ENCODE measurements around the gene SHE. TPM values are rescaled to one million over a fixed set of nuclear protein-coding genes. Genes with fewer than 3 reads are reported as not detected.
"Not testable (repeated sequence)": the region's sequence is repeated elsewhere in the genome, so short reads cannot be mapped to it uniquely, and the experiment has no call there.

Gene SHE
- total and polyA plus RNA-seq, 8 donors, result 1.0 to 7.3 (median 1.8) TPM

DNA sequence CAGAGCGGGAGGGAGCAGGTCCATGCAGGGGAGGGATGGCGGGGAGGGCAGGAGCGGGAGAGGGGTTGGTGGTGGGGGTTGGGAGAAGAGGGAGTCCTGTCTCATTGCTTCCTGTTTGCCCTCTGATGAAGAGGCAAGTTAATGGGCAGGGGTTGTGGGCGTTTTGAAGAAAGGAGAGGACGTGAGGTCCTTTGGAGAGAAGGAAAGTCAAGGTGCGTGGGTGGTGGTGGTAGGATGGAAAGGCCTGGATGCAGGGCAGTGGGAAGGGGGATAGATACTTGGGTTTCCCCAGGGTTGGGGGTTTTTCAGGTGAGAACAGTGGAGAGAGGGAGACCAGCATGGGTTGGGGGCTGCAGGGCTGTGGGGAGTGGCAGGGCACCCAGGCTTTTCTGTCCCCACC is 39.0 kb upstream of the SHE start:
- FAIRE-seq, result no peak
- Histone ChIP-seq H3K9me3 (no peaks in the 10 kb centered on the region), H3K27ac (no peak overlapping the region), H3K4me1 (no peaks in the 10 kb centered on the region), H3K4me3 (no peak overlapping the region), H3K36me3 (no peaks in the 10 kb centered on the region), H3K27me3 (no peaks in the 10 kb centered on the region)
- WGBS, 2 donors, result 63 to 66% methylated on average over 6 of the region's 6 CpGs
- intact Hi-C loops (cut with DNase I), result no loop called here
- TF ChIP-seq, protein P1, sequence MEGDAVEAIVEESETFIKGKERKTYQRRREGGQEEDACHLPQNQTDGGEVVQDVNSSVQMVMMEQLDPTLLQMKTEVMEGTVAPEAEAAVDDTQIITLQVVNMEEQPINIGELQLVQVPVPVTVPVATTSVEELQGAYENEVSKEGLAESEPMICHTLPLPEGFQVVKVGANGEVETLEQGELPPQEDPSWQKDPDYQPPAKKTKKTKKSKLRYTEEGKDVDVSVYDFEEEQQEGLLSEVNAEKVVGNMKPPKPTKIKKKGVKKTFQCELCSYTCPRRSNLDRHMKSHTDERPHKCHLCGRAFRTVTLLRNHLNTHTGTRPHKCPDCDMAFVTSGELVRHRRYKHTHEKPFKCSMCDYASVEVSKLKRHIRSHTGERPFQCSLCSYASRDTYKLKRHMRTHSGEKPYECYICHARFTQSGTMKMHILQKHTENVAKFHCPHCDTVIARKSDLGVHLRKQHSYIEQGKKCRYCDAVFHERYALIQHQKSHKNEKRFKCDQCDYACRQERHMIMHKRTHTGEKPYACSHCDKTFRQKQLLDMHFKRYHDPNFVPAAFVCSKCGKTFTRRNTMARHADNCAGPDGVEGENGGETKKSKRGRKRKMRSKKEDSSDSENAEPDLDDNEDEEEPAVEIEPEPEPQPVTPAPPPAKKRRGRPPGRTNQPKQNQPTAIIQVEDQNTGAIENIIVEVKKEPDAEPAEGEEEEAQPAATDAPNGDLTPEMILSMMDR (IDR thresholded peaks at IDR 0.05), result no peak
- ATAC-seq, result no peak
- peak in 1 of 6 donors; percentile 26 for DNase-seq

DNA sequence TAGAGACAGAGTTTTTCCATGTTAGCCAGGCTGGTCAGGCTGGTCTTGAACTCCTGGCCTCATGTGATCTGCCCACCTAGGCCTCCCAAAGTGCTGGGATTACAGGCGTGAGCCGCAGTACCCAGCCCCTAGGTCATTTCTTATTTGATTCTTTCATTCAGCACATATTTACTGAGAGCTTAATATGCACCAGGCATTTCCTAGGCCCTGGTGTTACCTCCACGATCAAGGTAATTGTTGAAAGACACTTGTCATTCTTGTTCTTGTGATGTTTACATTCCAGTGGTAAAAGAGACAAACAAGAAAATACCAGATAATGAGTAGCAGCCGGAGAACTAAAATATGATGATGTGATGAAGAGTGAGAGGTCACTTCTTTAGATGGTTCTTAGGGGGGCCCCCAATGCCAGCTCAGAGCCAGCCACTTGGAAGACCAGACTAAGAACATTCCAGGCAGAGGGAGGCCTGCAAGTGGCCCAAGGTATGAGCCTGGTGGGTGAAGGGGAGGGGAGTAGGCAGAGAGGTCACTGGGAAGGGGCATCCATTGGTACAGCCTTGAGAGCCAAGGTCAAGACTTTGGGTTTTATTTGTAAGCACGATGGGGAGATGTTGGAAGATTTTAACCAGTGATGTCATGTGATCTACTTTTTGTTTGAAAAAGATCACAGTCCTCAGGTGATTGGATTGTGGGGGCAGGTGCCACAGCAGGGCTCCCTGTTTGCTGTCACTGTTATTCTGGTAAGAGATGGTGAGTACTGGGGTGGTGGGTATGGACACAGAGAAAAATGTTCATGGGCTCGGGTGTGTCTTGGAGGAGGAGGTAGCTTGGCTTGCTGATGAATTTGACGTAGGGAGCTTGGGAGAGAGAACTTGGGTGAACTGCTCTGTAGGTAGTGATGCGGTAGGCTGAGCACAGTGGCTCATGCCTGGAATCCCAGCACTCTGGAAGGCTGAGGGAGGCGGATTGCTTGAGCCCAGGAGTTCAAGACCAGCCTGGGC is 37.6 kb upstream of the SHE start:
- no peaks in the 10 kb centered on the region for H3K4me1 ChIP-seq
- 73 to 77% methylated on average over 9 of the region's 9 CpGs for WGBS, 2 donors
- TF ChIP-seq, protein P1 (IDR thresholded peaks at IDR 0.05), result no peak
- intact Hi-C loops (cut with DNase I), result no loop called here
- DNase-seq (peak in 1 of 6 donors; percentile 27), ATAC-seq (no peak), FAIRE-seq (no peak)
- no peaks in the 10 kb centered on the region for H3K36me3 ChIP-seq
- H3K4me3 ChIP-seq, result no peak overlapping the region
- H3K27ac ChIP-seq, result no peak overlapping the region
- no peaks in the 10 kb centered on the region for H3K9me3 ChIP-seq
- H3K27me3 ChIP-seq, result no peaks in the 10 kb centered on the region

DNA sequence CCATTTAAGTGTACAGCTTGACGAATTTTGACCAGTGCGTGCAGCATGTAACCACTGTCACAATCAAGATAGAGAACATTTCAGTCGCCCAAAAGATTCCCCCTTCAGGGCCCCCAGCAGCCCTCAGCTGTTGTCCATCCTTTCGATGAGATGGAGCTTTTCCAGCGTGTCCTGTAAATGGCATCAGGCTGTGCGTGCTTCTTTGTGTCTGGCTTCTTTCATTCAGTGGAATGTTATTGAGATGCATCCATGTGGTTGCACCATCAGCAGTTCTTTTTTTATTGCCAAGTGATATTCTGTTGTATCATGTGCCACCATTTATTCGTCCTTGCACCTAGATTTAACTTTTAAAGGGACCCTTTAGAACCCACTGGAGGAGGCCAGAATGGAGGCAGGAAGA is 34.4 kb upstream of the SHE start:
- WGBS, 2 donors, result 64 to 77% methylated on average over 7 of the region's 7 CpGs
- no peak overlapping the region for H3K27ac ChIP-seq
- no peak for DNase-seq
- no peaks in the 10 kb centered on the region for H3K36me3 ChIP-seq
- H3K4me1 ChIP-seq, result no peaks in the 10 kb centered on the region
- intact Hi-C loops (cut with DNase I), result no loop called here
- FAIRE-seq, result no peak
- H3K27me3 ChIP-seq, result no peaks in the 10 kb centered on the region
- H3K9me3 ChIP-seq, result no peaks in the 10 kb centered on the region
- TF ChIP-seq, protein P1 (IDR thresholded peaks at IDR 0.05), result no peak
- ATAC-seq, result no peak
- H3K4me3 ChIP-seq, result no peak overlapping the region

DNA sequence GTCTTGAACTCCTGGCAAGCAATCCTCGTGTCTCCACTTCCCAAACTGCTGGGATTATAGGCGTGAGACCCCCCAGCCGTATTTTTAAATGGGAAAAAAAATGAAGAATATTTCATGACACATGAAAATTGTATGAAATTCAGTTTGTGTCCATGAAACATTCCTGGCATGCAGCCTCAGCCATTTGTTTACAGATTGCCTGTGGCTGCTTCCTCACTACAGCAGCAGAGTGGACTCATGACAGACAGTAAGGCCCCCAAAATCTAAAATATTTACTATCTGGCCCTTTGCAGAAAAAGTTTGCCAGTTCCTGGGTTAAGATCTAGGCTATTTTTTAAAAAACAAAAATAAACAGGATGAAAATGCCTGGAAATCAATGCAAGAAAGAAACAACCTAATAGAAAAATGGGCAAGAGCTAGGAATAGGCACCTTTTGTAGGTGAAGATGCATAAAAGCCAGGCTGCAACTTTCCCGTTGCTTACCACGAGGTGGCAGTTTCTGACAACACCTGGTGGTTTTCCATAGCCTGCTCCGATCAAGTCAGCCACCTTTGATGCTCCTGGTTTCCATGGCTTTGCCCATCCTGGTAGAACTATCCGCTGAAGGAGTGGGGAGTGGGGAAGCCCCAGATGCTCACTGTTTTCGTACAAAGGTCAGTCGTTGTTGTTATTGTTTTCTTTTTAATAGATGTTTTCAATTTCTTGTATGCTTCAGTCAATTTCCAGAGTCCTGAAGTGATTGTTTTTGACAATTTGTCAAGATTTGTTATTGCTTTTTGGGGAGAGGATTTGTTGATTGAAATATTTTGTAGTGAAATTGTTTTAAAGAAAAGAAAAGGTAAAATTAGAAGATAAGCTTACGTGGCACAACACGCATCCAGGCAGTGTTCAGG is 32.0 kb upstream of the SHE start:
- Histone ChIP-seq H3K4me3 (no peak overlapping the region), H3K27me3 (no peaks in the 10 kb centered on the region), H3K4me1 (no peaks in the 10 kb centered on the region), H3K27ac (no peak overlapping the region), H3K9me3 (no peaks in the 10 kb centered on the region), H3K36me3 (no peaks in the 10 kb centered on the region)
- TF ChIP-seq, protein P1 (IDR thresholded peaks at IDR 0.05), result peak in 2 of 4 donors; percentile 23 to 45
- FAIRE-seq (no peak), ATAC-seq (peak; percentile 83 to 95 (median 89)), DNase-seq (peak in 3 of 6 donors; percentile 28 to 73 (median 36))
- intact Hi-C loops (cut with DNase I), result no loop called here
- 32 to 39% methylated on average over 11 of the region's 11 CpGs for WGBS, 2 donors

DNA sequence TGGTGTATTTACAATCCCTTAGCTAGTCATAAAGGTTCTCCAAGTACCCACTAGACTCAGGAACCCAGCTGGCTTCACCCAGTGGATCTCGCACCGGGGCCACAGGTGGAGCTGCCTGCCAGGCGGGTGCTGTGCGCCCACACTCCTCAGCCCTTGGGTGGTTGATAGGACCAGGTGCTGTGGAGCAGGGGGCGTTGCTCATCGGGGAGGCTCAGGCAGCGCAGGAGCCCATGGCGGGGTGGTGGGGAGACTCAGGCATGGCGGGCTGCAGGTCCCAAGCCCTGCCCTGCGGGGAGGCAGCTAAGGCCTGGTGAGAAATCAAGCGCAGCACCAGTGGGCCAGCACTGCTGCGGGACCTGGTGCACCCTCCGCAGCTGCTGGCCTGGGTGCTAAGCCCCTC is 29.7 kb upstream of the SHE start:
- H3K36me3 ChIP-seq; H3K27me3 ChIP-seq; H3K9me3 ChIP-seq; H3K27ac ChIP-seq; H3K4me1 ChIP-seq; FAIRE-seq; intact Hi-C loops (cut with DNase I); H3K4me3 ChIP-seq; ATAC-seq: not testable (repeated sequence)
- 93 to 98% methylated on average over 9 to 13 of the region's 13 CpGs for WGBS, 2 donors
- DNase-seq, result peak in 1 of 6 donors; percentile 51
